HG02588 (cell line): ENCODE measurements around the gene DFFB.
"Not testable (repeated sequence)": the region's sequence is repeated elsewhere in the genome, so short reads cannot be mapped to it uniquely, and the experiment has no call there.

Source experiments
- ATAC-seq: cut with Tn5 transposase; IDR thresholded peaks from one replicate; pipeline ENCODE4 v1.9.1; 2021; ENCODE audit warnings: mild to moderate bottlenecking, moderate library complexity; ENCODE audit not compliant: unreplicated experiment

The DFFB gene, protein sequence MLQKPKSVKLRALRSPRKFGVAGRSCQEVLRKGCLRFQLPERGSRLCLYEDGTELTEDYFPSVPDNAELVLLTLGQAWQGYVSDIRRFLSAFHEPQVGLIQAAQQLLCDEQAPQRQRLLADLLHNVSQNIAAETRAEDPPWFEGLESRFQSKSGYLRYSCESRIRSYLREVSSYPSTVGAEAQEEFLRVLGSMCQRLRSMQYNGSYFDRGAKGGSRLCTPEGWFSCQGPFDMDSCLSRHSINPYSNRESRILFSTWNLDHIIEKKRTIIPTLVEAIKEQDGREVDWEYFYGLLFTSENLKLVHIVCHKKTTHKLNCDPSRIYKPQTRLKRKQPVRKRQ

DNA sequence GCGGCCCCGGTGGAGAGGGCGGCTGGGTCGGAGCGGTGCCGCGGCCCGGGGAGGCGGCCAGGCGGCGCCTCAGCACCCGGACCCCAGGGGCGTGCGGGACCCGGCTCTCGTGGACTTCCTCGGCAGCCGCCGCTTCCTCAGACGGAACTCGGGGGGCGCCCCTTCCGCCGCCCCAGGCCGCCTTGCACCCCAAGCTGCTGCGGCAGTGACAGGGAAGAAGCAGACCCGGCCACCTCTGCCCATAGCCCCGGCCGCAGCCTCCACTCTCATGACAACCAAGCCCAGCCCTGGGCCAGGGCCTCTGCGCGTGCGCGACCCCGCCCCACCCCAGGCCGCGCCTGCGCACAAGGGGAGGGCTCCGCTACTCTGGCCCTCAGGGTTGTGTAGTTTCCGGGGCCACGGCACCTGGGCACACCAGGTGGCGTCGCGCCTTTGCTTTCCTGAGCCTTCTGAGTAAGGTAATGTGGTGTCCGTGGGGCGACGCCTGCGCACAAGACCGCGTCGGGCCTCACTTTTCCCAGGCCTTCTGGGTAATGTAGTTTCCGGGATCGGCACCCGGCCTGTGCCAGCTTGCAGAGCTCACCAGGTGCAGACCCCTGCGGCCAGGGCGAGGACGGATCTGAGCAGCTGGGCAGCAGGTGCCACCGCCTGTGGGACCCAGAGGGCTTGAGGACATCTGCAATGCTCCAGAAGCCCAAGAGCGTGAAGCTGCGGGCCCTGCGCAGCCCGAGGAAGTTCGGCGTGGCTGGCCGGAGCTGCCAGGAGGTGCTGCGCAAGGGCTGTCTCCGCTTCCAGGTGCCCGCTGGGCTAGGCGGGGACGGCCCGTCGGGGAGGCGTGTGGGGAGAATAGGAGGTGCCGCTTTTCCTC lies at the start of gene DFFB, which contains the start of gene CEP104:
Gene DFFB, plus strand, starts transcription at position 554 of the 868 bp plus-strand sequence. Its CDS starts 128 bp downstream, at position 682.
Gene CEP104, minus strand, starts transcription at position 289 of the 868 bp plus-strand sequence. CDS start 4,804 bp downstream, outside the sequence.
- peak; percentile 87 for ATAC-seq

DNA sequence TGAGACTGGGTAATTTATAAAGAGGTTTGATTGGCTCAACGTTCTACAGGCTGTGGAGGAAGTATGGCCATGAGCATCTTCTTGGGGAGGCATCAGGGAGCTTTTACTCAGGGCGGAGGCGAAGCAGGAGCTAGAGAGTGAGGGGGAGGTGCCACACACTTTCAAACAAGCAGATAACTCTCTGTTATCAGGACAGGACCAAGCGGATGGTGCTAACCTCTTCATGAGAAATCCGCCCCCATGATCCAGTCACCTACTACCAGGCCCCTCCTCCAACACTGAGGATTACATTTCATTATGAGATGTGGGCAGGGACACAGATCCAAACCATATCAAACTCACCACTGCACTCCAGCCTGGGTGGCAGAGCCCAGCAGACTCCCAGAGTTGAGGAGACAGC lies 49.5 kb upstream of the DFFB start:
- no peak for ATAC-seq

DNA sequence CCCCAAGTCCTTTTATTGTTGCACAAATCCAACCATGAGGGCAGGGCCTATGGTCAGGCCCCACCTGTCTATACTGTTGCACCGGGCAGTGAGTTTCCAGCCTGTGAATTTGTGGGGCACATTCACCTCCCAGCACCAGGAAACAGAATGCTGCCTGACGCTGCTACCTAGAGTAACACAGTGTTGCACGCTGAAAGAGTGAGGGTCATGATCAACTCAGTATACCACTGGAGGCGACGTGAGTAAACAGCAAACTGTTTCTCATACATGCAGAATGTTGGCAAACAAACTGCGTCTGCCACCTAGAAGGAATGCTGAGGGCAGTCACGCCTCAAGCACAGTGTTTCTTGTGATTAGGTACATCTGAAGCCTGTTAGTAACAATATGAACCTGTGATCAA lies 47.6 kb upstream of the DFFB start:
- no peak for ATAC-seq

DNA sequence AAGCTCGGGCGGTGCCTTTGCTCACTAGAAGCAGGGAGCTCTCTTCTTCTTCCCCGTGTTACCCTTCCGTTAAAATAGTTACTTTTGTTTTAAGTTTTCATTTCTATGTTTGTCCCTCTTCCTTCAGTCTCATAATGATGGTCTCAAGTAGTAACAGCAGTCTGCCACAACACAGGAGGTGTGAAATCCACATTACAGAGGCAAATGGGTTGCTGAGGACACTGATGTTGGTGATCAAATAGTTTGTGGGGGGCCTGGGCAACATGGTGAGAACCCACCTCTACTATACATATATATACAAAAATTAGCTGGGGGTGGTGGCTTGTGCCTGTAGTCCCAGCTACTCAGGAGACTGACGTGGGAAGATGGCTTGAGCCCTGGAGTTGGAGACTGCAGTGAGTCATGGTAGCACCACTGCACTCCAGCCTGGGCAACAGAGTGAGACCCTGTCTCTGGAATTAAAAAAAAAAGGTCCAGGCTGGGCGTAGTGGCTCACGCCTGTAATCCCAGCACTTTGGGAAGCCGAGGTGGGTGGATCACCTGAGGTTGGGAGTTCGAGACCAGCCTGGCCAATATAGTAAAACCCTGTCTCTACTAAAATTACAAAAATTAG lies 47.0 kb upstream of the DFFB start:
- not testable (repeated sequence) for ATAC-seq

DNA sequence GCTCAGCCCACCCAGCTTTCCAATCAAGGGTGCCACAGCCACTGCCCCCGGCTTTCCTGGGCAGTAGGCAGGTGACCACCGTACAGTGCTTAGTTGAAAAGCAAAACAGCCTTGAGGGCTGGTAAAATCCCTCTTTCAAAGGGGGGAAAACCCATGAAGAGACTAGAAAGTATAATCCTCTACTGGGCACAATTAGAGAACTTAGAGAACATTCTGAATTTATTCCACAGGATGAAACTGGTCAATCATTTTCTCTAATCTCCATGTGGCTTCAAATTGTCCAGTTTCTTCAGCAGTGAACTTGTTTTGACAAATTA lies 45.7 kb upstream of the DFFB start:
- ATAC-seq: no peak

DNA sequence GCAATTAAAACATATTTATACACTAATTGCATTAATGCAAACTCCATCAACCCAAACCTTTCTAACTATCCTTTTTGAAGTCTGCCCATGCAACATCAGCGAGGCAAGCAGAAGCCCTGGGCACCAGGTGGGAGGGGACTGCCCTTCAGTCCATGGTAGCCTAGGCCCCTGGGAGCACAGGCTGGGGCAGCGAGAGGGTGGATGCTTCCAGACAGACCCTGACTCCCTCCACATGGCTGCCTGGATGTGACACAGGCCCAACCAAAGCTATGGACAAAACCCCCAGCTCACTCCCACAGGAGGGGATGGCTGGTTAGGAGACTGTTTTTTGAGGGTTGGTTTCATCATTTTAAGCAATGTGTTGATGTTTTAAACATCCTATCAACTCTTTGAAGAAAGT lies 43.2 kb upstream of the DFFB start:
- ATAC-seq: no peak

DNA sequence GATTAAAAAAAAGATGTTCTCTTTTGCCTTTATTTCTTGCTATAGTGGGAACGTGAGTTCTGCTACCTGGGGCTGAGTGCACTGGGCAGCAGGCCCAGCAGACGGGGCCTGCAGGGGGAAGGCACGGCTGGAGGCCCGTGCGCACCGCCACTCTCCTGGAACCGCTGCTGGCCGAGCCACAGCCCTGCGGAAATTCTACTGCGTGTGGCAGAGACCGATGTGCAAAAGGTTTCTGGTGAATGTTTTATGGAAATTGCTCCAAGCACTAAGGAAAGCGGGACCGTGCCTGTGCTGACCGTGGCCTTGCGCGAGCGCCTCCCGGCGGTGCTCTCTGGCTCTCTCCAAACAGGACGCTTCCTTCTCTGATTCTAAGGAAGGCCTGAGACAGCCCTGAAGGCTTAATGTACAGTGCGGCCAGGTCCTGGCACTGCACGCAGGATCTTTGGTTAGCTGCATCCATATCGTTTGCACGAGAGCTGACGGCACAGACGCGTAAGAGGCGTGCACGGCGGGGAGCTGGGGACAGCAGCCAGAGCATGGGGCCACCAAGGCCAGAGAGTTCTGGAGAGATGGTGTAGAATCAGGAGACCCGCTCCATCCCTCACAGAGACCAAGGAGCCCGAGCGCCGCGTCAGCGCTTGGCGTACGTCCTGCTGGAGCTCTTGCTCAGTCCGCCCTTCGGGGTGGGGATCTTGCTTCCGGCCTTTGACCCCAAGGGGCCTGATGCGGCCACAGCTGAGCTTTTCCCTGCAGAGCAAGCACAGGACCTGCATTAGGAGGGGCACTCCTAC lies 42.3 kb upstream of the DFFB start:
- no peak for ATAC-seq

DNA sequence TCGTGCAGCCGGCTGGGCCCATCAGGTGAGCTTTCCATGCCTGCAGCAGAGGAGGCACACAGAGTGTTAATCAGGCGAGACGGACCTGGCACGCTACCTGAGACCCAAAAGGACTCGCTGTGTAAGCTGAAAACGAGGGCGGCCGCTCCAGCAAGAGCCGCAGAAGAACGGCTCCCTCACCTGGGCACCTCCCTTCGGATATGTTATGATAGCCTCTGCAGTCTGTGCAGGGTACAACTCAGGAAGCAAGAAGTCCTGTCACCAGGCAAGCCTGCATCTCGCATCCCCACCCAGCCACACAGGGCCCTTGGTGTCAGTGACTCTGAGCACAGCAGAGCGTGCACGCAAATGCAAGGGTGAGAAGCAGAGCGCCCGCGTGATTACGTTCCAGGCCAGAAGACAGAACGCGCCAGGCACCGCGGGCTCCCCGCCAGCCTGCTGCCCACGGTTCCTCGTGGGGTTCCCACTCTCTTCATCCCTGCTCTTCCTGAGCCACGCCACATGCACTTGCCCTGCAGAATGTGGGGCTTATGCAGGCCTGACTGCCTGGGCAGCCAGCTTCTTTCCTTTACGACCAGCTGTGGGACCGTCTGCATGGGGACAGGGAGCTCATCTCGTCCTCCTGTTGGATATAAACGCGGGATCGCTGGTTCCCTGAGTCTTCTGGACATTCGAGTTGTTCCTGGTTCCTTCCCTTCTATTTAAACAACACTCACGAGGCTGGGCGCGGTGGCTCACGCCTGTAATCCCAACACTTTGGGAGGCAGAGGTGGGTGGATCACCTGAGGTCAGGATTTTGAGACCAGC lies 40.7 kb upstream of the DFFB start:
- no peak for ATAC-seq

DNA sequence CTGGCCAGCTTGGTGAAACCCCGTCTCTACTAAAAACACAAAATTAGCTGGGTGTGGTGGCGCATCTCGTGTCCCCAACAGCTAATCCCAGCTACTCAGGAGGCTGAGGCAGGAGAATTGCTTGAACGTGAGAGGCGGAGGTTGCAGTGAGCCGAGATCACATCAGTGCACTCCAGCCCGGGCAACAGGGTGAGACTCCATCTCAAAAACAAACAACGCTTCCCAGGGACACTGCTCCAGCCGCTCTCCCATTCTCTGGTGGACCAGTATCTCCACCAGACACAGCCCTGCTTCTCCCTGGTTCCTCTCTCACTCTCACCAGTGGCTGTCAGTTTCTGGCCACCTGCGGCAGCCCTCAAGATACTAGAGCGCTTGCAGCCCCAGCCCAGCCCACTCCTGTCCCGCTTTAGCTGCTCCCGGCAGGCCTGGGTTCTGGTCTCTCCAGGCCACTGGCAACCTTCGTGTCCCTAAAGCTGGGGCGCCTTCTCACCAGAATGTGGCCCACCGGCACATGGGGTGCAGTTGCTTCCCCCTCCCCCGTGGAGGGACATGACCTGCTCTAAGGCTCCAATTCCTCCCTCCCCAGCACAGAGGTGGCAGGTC lies 40.0 kb upstream of the DFFB start:
- ATAC-seq: no peak

DNA sequence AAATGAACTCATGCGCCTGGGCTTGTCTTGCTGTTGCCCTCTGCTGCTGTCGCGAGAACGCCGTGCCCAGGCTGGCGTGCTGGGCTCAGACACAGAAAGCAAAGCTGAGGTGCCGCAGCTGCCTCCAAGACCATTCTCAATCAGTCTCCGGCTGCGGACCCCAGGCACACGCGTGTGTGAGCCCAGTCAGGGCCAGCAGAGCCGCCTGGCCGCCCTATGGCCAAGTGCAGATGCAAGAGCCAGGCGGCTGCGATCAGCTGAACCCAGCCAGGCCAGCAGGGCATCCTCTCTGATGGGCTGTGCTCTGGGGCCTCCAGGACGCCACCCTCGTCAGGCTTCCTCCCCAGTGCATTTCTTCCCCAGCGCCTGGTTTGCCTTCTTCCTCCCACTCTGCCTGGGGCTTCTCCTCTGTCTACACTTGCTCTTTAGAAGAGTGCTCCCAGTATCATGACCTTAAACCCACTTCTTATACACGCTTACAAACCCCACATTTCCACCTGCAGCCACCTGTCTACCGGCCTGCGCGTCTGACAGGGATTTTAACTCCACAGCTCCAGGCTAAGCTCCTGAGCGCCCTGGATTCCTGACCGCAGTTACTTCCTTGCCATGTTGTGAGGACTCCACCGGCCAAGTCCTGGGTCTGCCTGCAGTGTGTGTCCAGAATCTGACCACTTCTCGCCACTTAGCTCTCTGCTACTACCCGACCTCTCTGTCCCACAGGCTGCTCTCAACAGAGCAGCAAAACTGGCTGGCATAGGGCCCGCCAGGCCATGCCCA lies 39.3 kb upstream of the DFFB start:
- no peak for ATAC-seq

DNA sequence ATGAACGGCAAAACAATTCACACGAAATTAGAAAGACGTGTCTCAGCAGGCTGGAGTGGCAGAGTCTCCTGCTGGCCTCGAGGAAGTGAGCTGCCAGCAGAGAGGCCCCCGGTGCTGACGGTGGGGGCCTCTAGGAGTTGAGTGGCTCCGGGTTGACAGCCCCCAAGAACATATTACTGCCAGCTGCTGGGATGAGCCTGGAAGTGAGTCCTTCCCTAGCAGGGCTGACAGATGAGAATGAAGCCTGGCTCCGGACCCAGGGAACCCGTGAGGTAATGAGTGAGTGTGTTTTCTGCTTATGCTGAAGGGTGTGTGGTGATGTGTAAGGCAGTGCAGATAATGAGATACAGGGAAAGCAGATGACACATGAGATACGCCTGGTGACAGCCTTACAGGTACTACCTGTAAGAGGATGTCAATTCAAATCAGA lies 37.5 kb upstream of the DFFB start:
- ATAC-seq: no peak

DNA sequence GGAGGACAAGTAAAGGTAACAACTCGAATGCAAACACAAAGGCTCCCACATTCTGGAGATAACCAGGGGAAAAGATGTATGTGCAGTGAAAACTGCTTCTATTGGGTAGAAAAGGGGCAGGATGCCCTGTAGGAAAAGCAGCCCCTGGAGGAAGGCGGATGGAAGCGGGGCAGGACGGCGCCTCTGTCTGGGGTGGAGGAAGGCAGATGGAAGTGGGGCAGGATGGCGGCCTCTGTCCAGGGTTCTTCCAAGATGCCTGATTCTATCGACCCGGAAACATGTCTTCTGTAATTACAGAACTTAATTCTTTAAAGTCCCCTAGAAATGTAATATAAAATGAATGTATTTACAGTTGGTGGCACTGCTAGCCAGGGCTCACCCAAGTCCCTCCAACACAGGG lies 37.0 kb upstream of the DFFB start:
- no peak for ATAC-seq

DNA sequence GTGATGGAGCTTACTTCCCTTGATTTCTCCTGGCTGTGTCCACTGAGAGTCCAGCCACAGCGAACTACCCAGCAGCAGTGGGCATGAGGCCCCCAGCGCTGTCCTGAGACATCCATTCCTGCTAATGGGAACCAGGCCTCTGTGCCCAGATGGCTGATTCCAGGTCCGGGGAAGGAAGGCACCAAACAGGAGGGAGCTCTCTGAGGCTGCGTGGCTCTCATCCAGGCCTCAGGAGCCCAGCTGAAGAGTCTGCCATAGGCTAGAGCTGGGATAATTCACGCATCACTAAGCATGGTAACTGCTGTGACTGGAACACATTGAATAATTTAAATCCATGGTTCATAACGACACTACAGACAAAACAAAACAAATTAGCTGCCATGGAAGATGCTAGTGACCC lies 36.3 kb upstream of the DFFB start:
- no peak for ATAC-seq

DNA sequence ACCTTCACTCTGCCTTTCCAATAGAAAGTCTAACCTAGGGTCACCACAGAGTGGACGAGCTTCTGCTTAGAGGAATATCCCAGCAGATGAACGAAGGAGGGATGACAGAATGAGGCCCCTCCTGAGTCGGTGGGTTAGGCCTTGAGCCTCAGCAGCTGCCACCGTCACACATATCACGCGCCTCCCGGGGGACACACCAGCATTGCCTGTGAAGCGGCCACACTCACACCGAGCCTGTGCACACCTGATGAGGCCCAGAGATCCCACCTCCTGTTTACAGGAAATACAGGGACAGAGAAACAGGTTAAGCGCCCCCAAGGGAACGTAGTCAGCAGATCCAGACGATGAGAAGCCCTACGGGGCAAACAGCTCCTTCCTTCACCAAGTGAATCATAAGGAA lies 35.8 kb upstream of the DFFB start:
- ATAC-seq: no peak

DNA sequence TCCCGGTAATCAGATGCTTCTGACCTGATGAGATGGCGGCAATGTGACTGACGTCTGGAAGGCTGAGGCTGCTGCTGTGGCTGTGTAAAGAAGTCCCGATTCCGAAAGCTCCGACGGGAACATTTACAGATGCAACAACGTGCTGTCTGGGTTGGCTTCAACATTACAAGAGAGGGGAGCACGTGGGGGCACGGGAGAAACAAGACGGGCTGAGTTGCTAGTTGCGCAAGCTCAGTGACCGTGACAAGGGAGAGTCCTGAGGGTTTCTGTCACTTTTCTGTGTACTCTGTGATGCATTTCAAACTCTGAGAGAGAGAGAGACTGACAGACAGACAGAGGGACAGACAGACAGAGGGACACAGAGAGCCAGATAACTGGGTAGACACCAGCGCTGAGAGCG lies 35.4 kb upstream of the DFFB start:
- ATAC-seq: no peak

DNA sequence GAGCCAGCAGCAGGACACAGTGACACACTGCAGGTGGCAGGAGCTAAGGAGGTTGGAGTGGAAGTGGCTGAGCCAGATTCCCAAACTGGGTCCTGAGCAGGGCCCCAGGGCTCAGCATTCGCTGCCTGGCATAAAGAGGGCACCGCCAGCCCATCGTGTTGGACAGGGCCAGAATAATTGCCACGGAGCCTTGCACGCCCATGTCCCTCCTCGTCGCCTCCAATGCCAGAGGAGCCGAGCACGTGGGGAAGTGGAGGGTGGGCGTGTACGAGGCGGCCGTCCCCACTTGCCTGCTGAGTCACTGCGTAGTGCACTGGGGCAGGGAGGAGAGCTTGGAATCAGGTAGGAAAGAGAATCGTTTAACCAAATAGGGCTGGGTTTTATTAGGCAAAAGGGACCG lies 34.9 kb upstream of the DFFB start:
- no peak for ATAC-seq

DNA sequence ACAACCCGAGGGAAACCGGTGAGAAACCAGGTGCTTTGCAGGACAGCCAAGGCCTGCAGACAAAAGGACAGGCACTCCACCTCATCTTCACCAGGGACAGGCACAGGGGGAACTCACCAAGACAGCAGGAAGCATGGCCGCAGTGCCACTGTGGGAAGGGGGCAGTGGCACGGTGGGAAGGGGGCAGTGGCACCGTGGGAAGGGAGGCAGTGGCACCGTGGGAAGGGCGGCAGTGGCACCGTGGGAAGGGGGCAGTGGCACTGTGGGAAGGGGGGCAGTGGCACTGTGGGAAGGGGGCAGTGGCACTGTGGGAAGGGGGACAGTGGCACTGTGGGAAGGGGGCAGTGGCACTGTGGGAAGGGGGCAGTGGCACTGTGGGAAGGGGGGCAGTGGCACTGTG lies 32.6 kb upstream of the DFFB start:
- no peak for ATAC-seq

DNA sequence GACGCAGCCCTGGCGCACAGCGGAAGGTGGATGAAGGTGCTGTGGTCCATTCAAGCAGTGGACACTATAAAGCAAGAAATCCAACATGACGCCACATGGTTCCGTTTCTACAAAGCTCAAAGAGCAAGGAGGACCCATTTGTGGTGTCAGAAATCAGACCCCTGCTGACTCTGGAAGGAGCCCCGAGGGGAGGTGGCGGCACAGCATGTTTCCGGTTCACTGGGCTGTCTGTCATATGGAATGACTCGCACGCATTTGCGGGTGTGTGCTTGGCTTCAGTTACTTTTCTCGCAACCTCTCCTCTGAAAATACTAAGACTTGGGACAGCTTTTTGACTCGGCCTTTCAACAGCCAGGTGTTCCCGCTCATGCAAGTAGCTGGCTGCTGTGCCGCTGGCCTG lies 31.9 kb upstream of the DFFB start:
- no peak for ATAC-seq

DNA sequence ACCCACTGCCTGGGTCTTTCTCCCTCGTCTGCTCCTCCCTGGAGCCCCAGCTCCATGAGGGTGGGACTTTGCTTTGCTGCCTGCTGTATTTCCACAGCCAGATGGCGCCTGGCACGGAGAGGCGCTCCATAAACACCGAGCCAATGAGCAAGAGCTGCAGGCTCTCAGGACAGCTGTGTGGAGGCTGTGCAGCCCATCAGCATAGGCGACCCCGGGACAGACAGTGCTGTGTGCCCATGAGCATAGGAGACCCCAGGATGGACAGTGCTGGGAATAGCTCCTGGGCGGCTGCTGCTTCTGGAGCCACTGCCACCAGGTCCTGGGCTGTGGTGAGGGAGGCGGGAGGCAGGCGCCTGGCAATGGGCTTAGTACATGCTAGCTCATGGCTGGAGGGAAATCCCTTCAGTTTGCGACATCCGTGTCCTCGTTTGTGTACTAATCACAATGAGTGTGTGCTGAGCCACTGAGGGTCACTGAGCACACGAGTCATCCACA lies 29.4 kb upstream of the DFFB start:
- no peak for ATAC-seq
